K562 (cell line): ENCODE data around the gene PGLYRP1. TPM values are rescaled to one million over a fixed set of nuclear protein-coding genes. Genes with fewer than 3 reads are reported as not detected.

Experiments
- CUX1 ChIP-seq: fragments of 200-800 bp; sonication (Bioruptor generic); IDR thresholded peaks from 2 replicates; pipeline ENCODE4 v1.6.1; 2016; ENCODE audit warnings: missing genetic modification characterization, missing compliant biosample characterization
- EHMT2 ChIP-seq: fragments of 450-650 bp; IDR thresholded peaks from 2 replicates; pipeline ENCODE4 v1.6.1; 2018; ENCODE audit warnings: antibody characterized with exemption
- GMEB1 ChIP-seq: fragments of 250-450 bp; sonication (Bioruptor Pico); IDR thresholded peaks from 2 replicates; pipeline ENCODE4 v1.4.0; 2020; ENCODE audit warnings: mild to moderate bottlenecking
- GTF2B ChIP-seq: IDR thresholded peaks from 2 replicates; pipeline ENCODE4 v1.6.1; 2011; ENCODE audit not compliant: insufficient read length; ENCODE audit errors: extremely low read depth
- MXI1 ChIP-seq: IDR thresholded peaks from 2 replicates; pipeline ENCODE4 v1.6.1; 2011; ENCODE audit warnings: low read depth, mild to moderate bottlenecking, improper control_type of control experiment, low read length
- NBN ChIP-seq: fragments of 450-650 bp; IDR thresholded peaks from 2 replicates; pipeline ENCODE4 v1.6.1; 2016; ENCODE audit warnings: low read depth, mild to moderate bottlenecking
- NFIX ChIP-seq: fragments of 250-450 bp; sonication (Bioruptor Pico); IDR thresholded peaks from 2 replicates; pipeline ENCODE4 v1.4.0; 2020; ENCODE audit warnings: low read depth, mild to moderate bottlenecking, moderate library complexity
- PBX2 ChIP-seq, 2 experiments: IDR thresholded peaks in 1 of 2; conservative IDR thresholded peaks in 1 of 2; 2 replicates each; pipeline ENCODE4 v1.6.1; 2016; ENCODE audit warnings: low read depth in 2 of 2, mild to moderate bottlenecking in 1 of 2, missing compliant biosample characterization in 1 of 2, missing genetic modification characterization in 1 of 2, moderate library complexity in 1 of 2
- RAD21 ChIP-seq, 2 experiments: fragments of 250-450 bp in 1 of 2; fragments of 450-650 bp in 1 of 2; sonication (Bioruptor Pico) in 1 of 2; formaldehyde crosslinking in 1 of 2; IDR thresholded peaks in 1 of 2; conservative IDR thresholded peaks in 1 of 2; 2 replicates each; pipeline versions ENCODE4 v1.4.0 to v1.8.0; 2020 to 2022; ENCODE audit warnings: mild to moderate bottlenecking in 2 of 2, moderate library complexity in 1 of 2
- RBBP5 ChIP-seq: fragments of 200-600 bp; sonication (generic); IDR thresholded peaks from 2 replicates; pipeline ENCODE4 v1.6.1; 2012; ENCODE audit warnings: borderline replicate concordance, mild to moderate bottlenecking, low read length, control low read depth, inconsistent platforms; ENCODE audit not compliant: insufficient read depth, poor library complexity, severe bottlenecking
- SAFB ChIP-seq: fragments of 200-400 bp; formaldehyde crosslinking; IDR thresholded peaks from 2 replicates; pipeline ENCODE4 v1.6.1; 2017; ENCODE audit warnings: low read depth, low read length, borderline replicate concordance
- SNAPC5 ChIP-seq: fragments of 250-450 bp; sonication (Bioruptor Pico); IDR thresholded peaks from 2 replicates; pipeline ENCODE4 v1.8.0; 2021; ENCODE audit warnings: moderate library complexity, mild to moderate bottlenecking, inconsistent platforms
- SRSF9 ChIP-seq: fragments of 200-400 bp; formaldehyde crosslinking; IDR thresholded peaks from 2 replicates; pipeline ENCODE4 v1.6.1; 2017; ENCODE audit warnings: low read depth, low read length, borderline replicate concordance
- STAT5B ChIP-seq: fragments of 250-450 bp; sonication (Bioruptor Pico); IDR thresholded peaks from 2 replicates; pipeline ENCODE4 v1.8.0; 2021; ENCODE audit warnings: mild to moderate bottlenecking, inconsistent platforms
- TSC22D4 ChIP-seq: fragments of 450-650 bp; IDR thresholded peaks from 2 replicates; pipeline ENCODE4 v1.6.1; 2016; ENCODE audit warnings: missing genetic modification characterization, missing biosample characterization, control low read depth
- ZNF778 ChIP-seq: fragments of 450-650 bp; formaldehyde crosslinking; IDR thresholded peaks from 2 replicates; pipeline ENCODE4 v1.4.0; 2020; ENCODE audit warnings: mild to moderate bottlenecking, moderate library complexity
- polyA plus RNA-seq, 8 experiments: library from polyadenylated mRNA; depleted of rRNA in 4 of 8; stranded (reverse) in 5 of 8; unstranded in 3 of 8; fragments of >200 nt; fragmentation: Nextera tagmentation in 2 of 8; fragmentation: Illumina TruSeq in 1 of 8; extraction: Ambion mirVana in 2 of 8; extraction: Trizol in 1 of 8; gene quantifications; 2 replicates each; pipeline versions ENCODE4 v1.2.1 to v1.2.3, GENCODE V29; 2011 to 2014; ENCODE audit warnings: inconsistent platforms in 1 of 8, missing spikeins in 1 of 8
- total RNA-seq, 7 experiments: library from RNA; depleted of rRNA in 6 of 7; stranded (reverse); fragments of >200 nt in 6 of 7; fragmentation: Illumina TruSeq in 2 of 7; extraction: Trizol in 2 of 7; gene quantifications; 2 replicates each; pipeline versions ENCODE4 v1.2.1 to v1.2.3, GENCODE V29; 2011 to 2021; ENCODE audit warnings: low replicate concordance in 1 of 7

The PGLYRP1 gene
- total and polyA plus RNA-seq, 9 of the 15 experiments (the other 6 are each of a cell fraction or from before 2014, with no cell fraction given), result not detected

GRCh38 chr19:45994998-45995714 lies 27.7 kb downstream of the PGLYRP1 start, which contains the start of gene CCDC61 (continued):
- TF ChIP-seq CUX1 (CRISPR knock-in tag) (no peak), SAFB (no peak), NBN (no peak), STAT5B (CRISPR knock-in tag) (no peak), SNAPC5 (CRISPR knock-in tag) (no peak), MXI1 (peak; percentile 82), GTF2B (no peak), NFIX (CRISPR knock-in tag) (no peak), EHMT2 (no peak), SRSF9 (no peak), ZNF778 (CRISPR knock-in tag) (no peak), RAD21 (CRISPR knock-in tag; conservative IDR thresholded peaks at IDR 0.05 in 1 of 2, IDR thresholded peaks at IDR 0.05 in 1 of 2) (no peak), GMEB1 (no peak), RBBP5 (no peak), PBX2 (CRISPR knock-in tag; IDR thresholded peaks at IDR 0.05; ENCODE audit: low read depth) (peak; percentile 89), PBX2 (tag; conservative IDR thresholded peaks at IDR 0.05; ENCODE audit: low read depth) (peak; percentile 100), TSC22D4 (no peak)
